Endothelial cell (in vitro differentiated cells): Measurements from ENCODE around the gene VKORC1L1. TPM values are rescaled to one million over a fixed set of nuclear protein-coding genes. Genes with fewer than 3 reads are reported as not detected.

Source experiments
- DNase-seq: peaks from one replicate; pipeline ENCODE4 v3.0.0; 2021; ENCODE audit warnings: low spot score
- H3K27ac Mint-ChIP-seq: one replicate; pipeline ENCODE4 v1.8.0; 2021; ENCODE audit warnings: mixed read lengths, inconsistent platforms; ENCODE audit not compliant: unreplicated experiment
- H3K27me3 Mint-ChIP-seq: one replicate; pipeline ENCODE4 v1.8.0; 2021; ENCODE audit warnings: mild to moderate bottlenecking, moderate library complexity, mixed read lengths, inconsistent platforms; ENCODE audit not compliant: unreplicated experiment
- H3K36me3 Mint-ChIP-seq: one replicate; pipeline ENCODE4 v1.8.0; 2021; ENCODE audit warnings: mild to moderate bottlenecking, low read depth, mixed read lengths, inconsistent platforms; ENCODE audit not compliant: unreplicated experiment
- H3K4me1 Mint-ChIP-seq: one replicate; pipeline ENCODE4 v1.8.0; 2021; ENCODE audit warnings: mild to moderate bottlenecking, mixed read lengths, inconsistent platforms; ENCODE audit not compliant: unreplicated experiment
- H3K4me3 Mint-ChIP-seq: one replicate; pipeline ENCODE4 v1.8.0; 2021; ENCODE audit warnings: mild to moderate bottlenecking, mixed read lengths, inconsistent platforms; ENCODE audit not compliant: unreplicated experiment
- H3K9me3 Mint-ChIP-seq: one replicate; pipeline ENCODE4 v1.8.0; 2021; ENCODE audit warnings: mixed read lengths, inconsistent platforms; ENCODE audit not compliant: unreplicated experiment
- total RNA-seq: library from RNA; stranded (reverse); fragmentation: NEBNext Ultra II Directional; extraction: Animal tissue kit (Norgen Biotek cat#: 25700); gene quantifications from one replicate; pipeline ENCODE4 v1.2.1, GENCODE V29; 2021; ENCODE audit not compliant: unreplicated experiment
- TF ChIP-seq, protein P1 (sequence below): fragments of 200-600 bp; sonication (generic); IDR thresholded peaks from one replicate; pipeline ENCODE4 v1.5.0; 2021; ENCODE audit warnings: antibody characterized with exemption; ENCODE audit not compliant: unreplicated experiment

VKORC1L1 gene
- total RNA-seq, 1 donor from 2014 or later = 22.9 TPM

- H3K27ac Mint-ChIP-seq = no peak overlapping the region
- H3K9me3 Mint-ChIP-seq = no peaks in the 10 kb centered on the region
- DNase-seq = no peak
- peaks cover 15% of the 10 kb centered on the region for H3K36me3 Mint-ChIP-seq
- TF ChIP-seq, protein P1, sequence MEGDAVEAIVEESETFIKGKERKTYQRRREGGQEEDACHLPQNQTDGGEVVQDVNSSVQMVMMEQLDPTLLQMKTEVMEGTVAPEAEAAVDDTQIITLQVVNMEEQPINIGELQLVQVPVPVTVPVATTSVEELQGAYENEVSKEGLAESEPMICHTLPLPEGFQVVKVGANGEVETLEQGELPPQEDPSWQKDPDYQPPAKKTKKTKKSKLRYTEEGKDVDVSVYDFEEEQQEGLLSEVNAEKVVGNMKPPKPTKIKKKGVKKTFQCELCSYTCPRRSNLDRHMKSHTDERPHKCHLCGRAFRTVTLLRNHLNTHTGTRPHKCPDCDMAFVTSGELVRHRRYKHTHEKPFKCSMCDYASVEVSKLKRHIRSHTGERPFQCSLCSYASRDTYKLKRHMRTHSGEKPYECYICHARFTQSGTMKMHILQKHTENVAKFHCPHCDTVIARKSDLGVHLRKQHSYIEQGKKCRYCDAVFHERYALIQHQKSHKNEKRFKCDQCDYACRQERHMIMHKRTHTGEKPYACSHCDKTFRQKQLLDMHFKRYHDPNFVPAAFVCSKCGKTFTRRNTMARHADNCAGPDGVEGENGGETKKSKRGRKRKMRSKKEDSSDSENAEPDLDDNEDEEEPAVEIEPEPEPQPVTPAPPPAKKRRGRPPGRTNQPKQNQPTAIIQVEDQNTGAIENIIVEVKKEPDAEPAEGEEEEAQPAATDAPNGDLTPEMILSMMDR = no peak
- H3K4me3 Mint-ChIP-seq = no peak overlapping the region
- H3K4me1 Mint-ChIP-seq = no peaks in the 10 kb centered on the region
- peaks cover 5% of the 10 kb centered on the region for H3K27me3 Mint-ChIP-seq
Observed at GRCh38 chr7:65972976-65973375, 100.1 kb downstream of the VKORC1L1 start.

- Mint-ChIP-seq H3K27me3 (peaks cover 5% of the 10 kb centered on the region), H3K4me1 (no peaks in the 10 kb centered on the region), H3K36me3 (peaks cover 11% of the 10 kb centered on the region), H3K27ac (peak overlapping the region; percentile 17), H3K9me3 (no peaks in the 10 kb centered on the region), H3K4me3 (peak overlapping the region; percentile 66)
- TF ChIP-seq, protein P1 = no peak
- no peak for DNase-seq
Observed at GRCh38 chr7:65974191-65974801, 101.4 kb downstream of the VKORC1L1 start.

GRCh38 chr7:65974876-65975275 lies 102.0 kb downstream of the VKORC1L1 start:
- peaks cover 7% of the 10 kb centered on the region for H3K36me3 Mint-ChIP-seq
- no peak overlapping the region for H3K27ac Mint-ChIP-seq
- H3K4me1 Mint-ChIP-seq = no peaks in the 10 kb centered on the region
- no peak for DNase-seq
- peaks cover 4% of the 10 kb centered on the region for H3K27me3 Mint-ChIP-seq
- no peaks in the 10 kb centered on the region for H3K9me3 Mint-ChIP-seq
- TF ChIP-seq, protein P1 = no peak
- no peak overlapping the region for H3K4me3 Mint-ChIP-seq

DNA sequence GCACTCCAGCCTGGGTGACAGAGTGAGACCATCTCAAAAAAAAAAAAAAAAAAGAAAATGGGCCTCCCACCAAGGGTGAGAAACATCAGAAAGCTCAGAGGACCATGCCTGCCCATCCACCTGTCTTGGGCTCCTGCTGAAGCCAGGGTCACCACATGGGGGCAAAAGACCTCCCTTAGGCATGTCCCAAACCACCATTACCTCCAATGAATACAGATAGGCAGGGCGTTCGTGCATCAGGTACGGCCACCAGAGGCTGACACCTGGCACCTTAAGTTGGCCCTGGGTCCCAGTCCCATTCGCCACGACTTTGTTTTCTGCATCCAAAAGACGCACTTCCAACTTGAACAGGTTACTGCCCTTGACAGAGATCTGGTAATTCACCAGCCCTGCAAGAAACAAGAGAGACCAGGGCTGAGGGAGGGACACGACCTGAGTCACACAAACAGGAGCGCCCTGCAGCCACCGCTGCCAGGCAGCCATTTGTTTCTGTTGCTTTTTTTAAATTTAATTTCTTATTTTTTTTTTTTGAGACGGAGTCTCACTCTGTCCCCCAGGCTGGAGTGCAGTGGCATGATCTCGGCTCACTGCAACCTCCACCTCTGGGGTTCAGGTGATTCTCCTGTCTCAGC lies 103.1 kb downstream of the VKORC1L1 start:
- Mint-ChIP-seq H3K4me3 (no peak overlapping the region), H3K4me1 (no peaks in the 10 kb centered on the region), H3K27me3 (peaks cover 4% of the 10 kb centered on the region), H3K36me3 (peaks cover 7% of the 10 kb centered on the region), H3K27ac (no peak overlapping the region), H3K9me3 (no peaks in the 10 kb centered on the region)
- TF ChIP-seq, protein P1 = no peak
- no peak for DNase-seq

DNA sequence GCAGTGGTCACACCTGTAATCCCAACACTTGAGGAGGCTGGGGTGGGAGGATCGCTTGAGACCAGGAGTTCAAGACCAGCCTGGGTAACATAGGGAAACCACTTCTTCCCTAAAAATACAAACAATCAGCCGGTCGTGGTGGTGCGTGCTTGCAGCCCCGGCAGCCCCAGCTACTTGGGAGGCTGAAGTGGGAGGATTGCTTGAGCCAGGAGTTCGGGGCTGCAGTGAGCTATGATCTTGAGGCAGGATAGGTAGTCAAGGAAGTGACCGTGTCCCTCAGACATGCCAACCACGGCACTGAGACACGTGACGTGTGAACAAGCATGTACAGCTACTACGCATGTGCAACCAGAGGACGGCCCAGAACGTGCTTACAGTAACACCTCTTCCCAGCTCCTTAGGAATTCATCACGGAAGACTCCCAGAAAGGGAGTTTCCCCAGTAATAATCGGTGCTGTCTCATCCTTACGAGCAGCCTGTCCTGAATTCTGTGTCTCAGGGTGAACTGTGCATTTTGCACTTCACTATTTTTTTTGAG lies 103.9 kb downstream of the VKORC1L1 start:
- Mint-ChIP-seq H3K9me3 (no peaks in the 10 kb centered on the region), H3K36me3 (peaks cover 7% of the 10 kb centered on the region), H3K4me1 (no peaks in the 10 kb centered on the region), H3K27ac (peak overlapping the region; percentile 59), H3K4me3 (no peak overlapping the region), H3K27me3 (peaks cover 4% of the 10 kb centered on the region)
- no peak for DNase-seq
- TF ChIP-seq, protein P1 = no peak
